ENCODE measurements around the gene TIMELESS. TPM values are rescaled to one million over a fixed set of nuclear protein-coding genes. Genes with fewer than 3 reads are reported as not detected.

Gene TIMELESS
- total and polyA plus RNA-seq, 2 experiments from 2014 or later: 28.7 to 54.8 TPM

GRCh38 chr12:56411781-56412639 lies 37.2 kb downstream of the TIMELESS start:
- H3K9me3 Mint-ChIP-seq: no peaks in the 10 kb centered on the region; the same call in 2 of the 3 replicates
- TF ChIP-seq REST (IDR thresholded peaks at IDR 0.05; ENCODE audit: unreplicated experiment): no peak
- TF ChIP-seq STAT1 (IDR thresholded peaks at IDR 0.05; ENCODE audit: unreplicated experiment): no peak
- TF ChIP-seq, protein P1, sequence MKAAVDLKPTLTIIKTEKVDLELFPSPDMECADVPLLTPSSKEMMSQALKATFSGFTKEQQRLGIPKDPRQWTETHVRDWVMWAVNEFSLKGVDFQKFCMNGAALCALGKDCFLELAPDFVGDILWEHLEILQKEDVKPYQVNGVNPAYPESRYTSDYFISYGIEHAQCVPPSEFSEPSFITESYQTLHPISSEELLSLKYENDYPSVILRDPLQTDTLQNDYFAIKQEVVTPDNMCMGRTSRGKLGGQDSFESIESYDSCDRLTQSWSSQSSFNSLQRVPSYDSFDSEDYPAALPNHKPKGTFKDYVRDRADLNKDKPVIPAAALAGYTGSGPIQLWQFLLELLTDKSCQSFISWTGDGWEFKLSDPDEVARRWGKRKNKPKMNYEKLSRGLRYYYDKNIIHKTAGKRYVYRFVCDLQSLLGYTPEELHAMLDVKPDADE (IDR thresholded peaks at IDR 0.05): no peak
- TF ChIP-seq ZNF331 (CRISPR knock-in tag; IDR thresholded peaks at IDR 0.05; ENCODE audit: low read depth): no peak
- no peak for TF ChIP-seq NANOG (IDR thresholded peaks at IDR 0.05; ENCODE audit: borderline replicate concordance)
- no peak for TF ChIP-seq EZH2phosphoT487 (IDR thresholded peaks at IDR 0.05; ENCODE audit: unreplicated experiment)
- no peak for TF ChIP-seq ZNF462 (CRISPR knock-in tag; IDR thresholded peaks at IDR 0.05)
- TF ChIP-seq EZH2 (IDR thresholded peaks at IDR 0.05; ENCODE audit: low read depth, unreplicated experiment): no peak
- TF ChIP-seq POLR2AphosphoS5 (IDR thresholded peaks at IDR 0.05; ENCODE audit: low read depth): no peak
- TF ChIP-seq ZNF114 (CRISPR knock-in tag; IDR thresholded peaks at IDR 0.05): no peak
- no peak for TF ChIP-seq JUNB (IDR thresholded peaks at IDR 0.05; ENCODE audit: unreplicated experiment)
- TF ChIP-seq, protein P2, sequence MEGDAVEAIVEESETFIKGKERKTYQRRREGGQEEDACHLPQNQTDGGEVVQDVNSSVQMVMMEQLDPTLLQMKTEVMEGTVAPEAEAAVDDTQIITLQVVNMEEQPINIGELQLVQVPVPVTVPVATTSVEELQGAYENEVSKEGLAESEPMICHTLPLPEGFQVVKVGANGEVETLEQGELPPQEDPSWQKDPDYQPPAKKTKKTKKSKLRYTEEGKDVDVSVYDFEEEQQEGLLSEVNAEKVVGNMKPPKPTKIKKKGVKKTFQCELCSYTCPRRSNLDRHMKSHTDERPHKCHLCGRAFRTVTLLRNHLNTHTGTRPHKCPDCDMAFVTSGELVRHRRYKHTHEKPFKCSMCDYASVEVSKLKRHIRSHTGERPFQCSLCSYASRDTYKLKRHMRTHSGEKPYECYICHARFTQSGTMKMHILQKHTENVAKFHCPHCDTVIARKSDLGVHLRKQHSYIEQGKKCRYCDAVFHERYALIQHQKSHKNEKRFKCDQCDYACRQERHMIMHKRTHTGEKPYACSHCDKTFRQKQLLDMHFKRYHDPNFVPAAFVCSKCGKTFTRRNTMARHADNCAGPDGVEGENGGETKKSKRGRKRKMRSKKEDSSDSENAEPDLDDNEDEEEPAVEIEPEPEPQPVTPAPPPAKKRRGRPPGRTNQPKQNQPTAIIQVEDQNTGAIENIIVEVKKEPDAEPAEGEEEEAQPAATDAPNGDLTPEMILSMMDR (conservative IDR thresholded peaks at IDR 0.05; ENCODE audit: low read depth in 2 of 2): no peak

More at GRCh38 chr12:56411781-56412639, 37.2 kb downstream of the TIMELESS start:
- Histone ChIP-seq H3K4me1 (ENCODE audit: insufficient read depth) (no peaks in the 10 kb centered on the region), H3F3A (replicated peaks; ENCODE audit: low read depth) (0 out of 2 replicates have a peak, but pooled peaks cover 3% of the 10 kb centered on the region), H3K4me3 (no peak overlapping the region), H3K27ac (ENCODE audit: low read depth) (no peak overlapping the region), H3K79me2 (replicated peaks; ENCODE audit: insufficient read depth) (no peaks in the 10 kb centered on the region), H3K27me3 (ENCODE audit: insufficient read depth) (no peaks in the 10 kb centered on the region), H3K9me2 (ENCODE audit: insufficient read depth) (no peaks in the 10 kb centered on the region), H3K36me3 (ENCODE audit: insufficient read depth) (no peaks in the 10 kb centered on the region; the same call in 1 of the 2 replicates), H4K20me1 (replicated peaks; ENCODE audit: insufficient read depth) (no peaks in the 10 kb centered on the region), H2AFZ (no peak overlapping the region), H3K4me2 (no peak overlapping the region)
- Mint-ChIP-seq H3K27me3 (ENCODE audit: insufficient read depth, low read depth, poor library complexity) (peaks cover 4% of the 10 kb centered on the region), H3K27ac (no peak overlapping the region), H3K4me1 (no peaks in the 10 kb centered on the region), H3K4me3 (no peak overlapping the region), H3K36me3 (ENCODE audit: low read depth) (peaks cover 21% of the 10 kb centered on the region)
- DNase-seq (ENCODE audit: low spot score) (no peak), ATAC-seq (no peak)

All from GM23338 (cell line).